Natural killer cell treated with Interleukin-12 subunit alpha and Interleukin-12 subunit beta and Interleukin-15 and Interleukin-18, amount 100 ng/mL, for 72 hours (primary cell): Measurements from ENCODE around the gene INSIG1. TPM values are rescaled to one million over a fixed set of nuclear protein-coding genes. Genes with fewer than 3 reads are reported as not detected.
A peak's percentile ranks its signal among the peaks of the same experiment; 100 is the strongest.

Source experiments
- ATAC-seq, 2 donors: fragments of 150-1000 bp; cut with Tn5 transposase in 1 of 2; sonication (Bioruptor Pico), chemical (Tn5 transposase) in 1 of 2; 2 replicates each; pipeline ENCODE4 v1.10.0; 2021
- DNase-seq: peaks from one replicate; pipeline ENCODE4 v3.0.0; 2022; ENCODE audit warnings: low spot score
- H3K27ac Mint-ChIP-seq, 2 donors: 1 replicate in 1 of 2; 2 replicates in 1 of 2; pipeline ENCODE4 v1.8.0; 2022; ENCODE audit warnings: mixed read lengths in 2 of 2, mild to moderate bottlenecking in 1 of 2, moderate library complexity in 1 of 2
- H3K27me3 Mint-ChIP-seq, 2 donors: 1 replicate in 1 of 2; 2 replicates in 1 of 2; pipeline ENCODE4 v1.8.0; 2022; ENCODE audit warnings: mixed read lengths in 2 of 2
- H3K36me3 Mint-ChIP-seq: one replicate; pipeline ENCODE4 v1.8.0; 2022; ENCODE audit warnings: mixed read lengths
- H3K4me1 Mint-ChIP-seq, 2 donors: 1 replicate in 1 of 2; 2 replicates in 1 of 2; pipeline ENCODE4 v1.8.0; 2022; ENCODE audit warnings: low read depth in 2 of 2, mixed read lengths in 2 of 2, mild to moderate bottlenecking in 1 of 2
- H3K4me3 Mint-ChIP-seq: one replicate; pipeline ENCODE4 v1.8.0; 2022; ENCODE audit warnings: mixed read lengths
- H3K9me3 Mint-ChIP-seq: 2 replicates; pipeline ENCODE4 v1.8.0; 2022; ENCODE audit warnings: mixed read lengths
- total RNA-seq, 2 donors: library from RNA; stranded (reverse); gene quantifications; one replicate each; pipeline ENCODE4 v1.2.3, GENCODE V29; 2022

Gene INSIG1
- total RNA-seq, 2 donors from 2014 or later = 88.1 to 120 TPM

DNA sequence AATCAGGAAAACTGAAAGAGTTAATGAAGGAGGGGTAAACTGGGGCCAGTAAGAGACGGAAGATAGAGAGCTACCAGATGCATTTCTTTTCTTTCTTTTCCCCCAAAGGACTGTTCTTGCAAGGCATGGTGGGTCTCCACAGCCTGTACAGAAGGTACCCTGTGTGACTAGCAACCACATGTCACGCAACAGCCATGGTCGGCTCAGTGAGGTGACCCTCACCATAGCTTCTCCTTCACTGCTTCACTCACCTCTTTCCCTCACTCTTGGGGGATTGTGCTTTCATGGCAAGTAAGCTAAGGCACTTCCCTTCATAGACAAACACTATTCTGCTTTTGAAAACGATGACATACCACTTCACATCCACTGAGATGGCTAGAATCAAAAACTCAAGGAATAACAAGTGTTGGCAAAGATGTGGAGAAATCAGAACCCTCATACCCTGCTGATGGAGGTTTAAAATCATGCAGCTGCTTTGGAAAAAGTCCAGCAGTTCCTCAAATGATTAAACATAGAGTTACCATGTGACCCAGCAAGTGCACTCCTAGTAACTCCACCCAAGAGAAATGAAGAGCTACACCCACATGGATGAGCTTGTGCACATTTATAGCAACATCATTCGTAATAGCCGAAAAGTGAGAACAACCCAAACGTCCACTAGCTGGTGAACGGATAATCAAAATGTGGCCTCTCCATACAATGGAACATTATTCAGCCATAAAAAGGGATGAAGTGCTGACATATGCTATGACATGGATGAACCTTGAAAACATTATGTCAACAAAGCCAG is 3.8 kb upstream of the INSIG1 start:
- peaks cover 35 to 41% of the 10 kb centered on the region in 2 donors for H3K4me1 Mint-ChIP-seq
- no peaks in the 10 kb centered on the region for H3K9me3 Mint-ChIP-seq
- no peak for DNase-seq
- peaks cover 0 to 13% of the 10 kb centered on the region in 2 donors for H3K27me3 Mint-ChIP-seq
- ATAC-seq = no peak
- no peak overlapping the region for H3K4me3 Mint-ChIP-seq
- H3K27ac Mint-ChIP-seq = no peak overlapping the region
- H3K36me3 Mint-ChIP-seq = no peaks in the 10 kb centered on the region

DNA sequence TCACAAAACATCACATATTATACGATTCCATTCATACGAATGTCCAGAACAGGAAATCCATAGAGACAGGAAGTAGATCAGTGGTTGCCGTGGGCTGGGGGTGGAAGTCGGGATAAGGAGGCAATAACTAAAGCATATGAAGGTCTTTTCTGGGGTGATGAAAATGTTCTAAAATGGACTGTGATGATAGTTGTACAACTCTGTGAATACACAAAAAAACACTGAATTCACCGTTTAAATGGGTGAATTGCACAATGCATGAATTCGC is 3.2 kb upstream of the INSIG1 start:
- H3K4me3 Mint-ChIP-seq = no peak overlapping the region
- peaks cover 2% of the 10 kb centered on the region for H3K36me3 Mint-ChIP-seq
- peaks cover 39 to 44% of the 10 kb centered on the region in 2 donors for H3K4me1 Mint-ChIP-seq
- H3K27ac Mint-ChIP-seq = no peak overlapping the region
- peaks cover 0 to 13% of the 10 kb centered on the region in 2 donors for H3K27me3 Mint-ChIP-seq
- ATAC-seq (no peak), DNase-seq (no peak)
- no peaks in the 10 kb centered on the region for H3K9me3 Mint-ChIP-seq

DNA sequence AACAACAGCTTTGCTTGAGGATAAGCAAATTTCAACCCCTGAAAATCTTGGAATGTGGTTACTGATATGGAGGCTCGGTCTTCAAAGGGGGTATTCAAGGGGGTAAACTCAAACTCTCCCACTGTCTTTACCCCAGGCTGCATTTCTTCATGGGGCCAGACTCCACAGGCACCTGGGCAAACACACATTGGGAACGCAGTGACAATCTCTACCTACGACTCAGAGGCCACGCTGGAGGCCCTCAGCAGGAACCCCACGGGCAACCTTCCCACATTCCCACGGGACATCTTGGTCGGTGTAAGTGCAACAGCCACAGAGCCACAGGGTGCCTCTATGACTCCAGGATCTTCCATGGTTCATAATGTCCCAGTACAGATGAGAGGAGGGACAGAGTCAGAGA is 2.2 kb upstream of the INSIG1 start:
- peaks cover 46 to 52% of the 10 kb centered on the region in 2 donors for H3K4me1 Mint-ChIP-seq
- ATAC-seq (no peak), DNase-seq (no peak)
- H3K9me3 Mint-ChIP-seq = no peaks in the 10 kb centered on the region
- H3K36me3 Mint-ChIP-seq = peaks cover 10% of the 10 kb centered on the region
- H3K4me3 Mint-ChIP-seq = peak overlapping the region; percentile 24
- peak overlapping the region; percentile 43 to 81 for H3K27ac Mint-ChIP-seq
- peaks cover 0 to 13% of the 10 kb centered on the region in 2 donors for H3K27me3 Mint-ChIP-seq

DNA sequence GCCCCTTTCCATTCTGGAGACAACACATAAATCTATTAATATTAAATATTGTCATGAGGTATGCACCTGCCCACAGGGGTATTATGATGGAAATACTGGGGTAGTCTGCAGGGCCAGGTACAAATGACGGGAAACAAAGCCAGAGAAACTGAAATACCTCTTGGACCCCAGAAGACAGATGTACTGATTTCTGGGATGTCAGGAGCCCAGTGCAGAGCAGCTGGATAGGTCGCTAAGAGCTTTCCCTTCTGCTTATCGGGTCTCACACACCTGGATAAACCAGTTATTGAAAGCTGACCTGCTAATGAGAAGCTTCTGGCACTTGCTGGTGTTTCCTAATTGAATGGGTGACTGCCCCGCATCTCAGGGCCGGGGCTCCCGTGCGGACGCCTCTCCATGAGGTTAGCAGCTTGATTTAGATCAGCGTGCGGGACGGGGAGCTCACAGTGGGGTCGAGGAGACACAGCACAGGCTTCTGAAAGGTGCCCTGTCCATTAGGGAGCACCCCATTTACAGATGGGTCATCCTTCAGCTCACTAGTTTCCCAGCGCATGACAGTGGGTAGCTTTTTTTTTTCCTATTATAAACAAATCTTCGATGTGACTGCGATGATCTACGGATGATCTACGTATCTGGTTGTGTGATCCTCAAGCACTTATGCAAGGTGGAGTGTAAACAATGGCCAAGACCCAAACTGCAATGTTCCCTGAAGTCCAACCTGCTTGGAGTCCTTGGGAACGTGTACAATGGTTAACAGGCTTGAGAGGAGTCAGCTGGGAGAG is 1.5 kb upstream of the INSIG1 start:
- H3K27me3 Mint-ChIP-seq = peaks cover 0 to 8% of the 10 kb centered on the region in 2 donors
- H3K9me3 Mint-ChIP-seq = no peaks in the 10 kb centered on the region
- peaks cover 46 to 51% of the 10 kb centered on the region in 2 donors for H3K4me1 Mint-ChIP-seq

DNA sequence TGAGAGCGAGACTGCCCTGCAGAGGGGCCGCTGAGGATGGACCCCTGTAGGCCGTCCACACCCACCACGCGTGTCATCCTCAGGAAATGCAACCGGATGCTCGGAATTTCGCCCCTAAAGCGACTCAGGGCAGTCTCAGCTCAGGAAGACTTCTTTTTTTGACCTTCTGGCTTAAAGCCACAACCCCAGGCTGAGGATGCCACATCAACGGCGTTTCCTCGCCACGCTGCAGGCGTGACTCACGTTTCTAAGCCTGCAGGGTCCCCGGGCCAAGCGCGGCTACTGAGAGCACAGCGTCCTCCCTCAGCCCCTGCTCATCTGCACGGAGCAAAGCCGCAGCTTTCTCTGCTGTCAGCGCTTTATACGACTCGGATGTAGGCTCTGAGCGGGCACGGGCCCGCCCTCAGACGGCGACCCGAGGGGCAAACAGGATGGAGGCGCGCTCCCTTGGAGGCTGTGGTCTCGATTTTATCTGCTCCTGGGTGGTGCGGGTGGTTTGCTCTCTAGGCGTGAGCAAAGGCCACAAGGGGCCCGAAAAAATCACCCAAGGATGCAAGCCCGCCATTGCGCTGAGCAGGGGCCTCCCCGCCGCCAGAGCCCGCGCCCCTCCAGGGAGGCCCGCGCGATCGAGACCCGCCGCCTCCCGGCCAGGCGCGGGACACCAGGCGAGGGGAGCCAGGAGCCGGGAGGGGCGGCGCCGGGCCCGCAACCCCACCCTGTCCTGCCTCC is 726 bp upstream of the INSIG1 start:
- ATAC-seq (peak; percentile 29 to 62), DNase-seq (peak; percentile 83)
- H3K4me1 Mint-ChIP-seq = peaks cover 45 to 47% of the 10 kb centered on the region in 2 donors
- peak overlapping the region; percentile 84 for H3K4me3 Mint-ChIP-seq
- H3K36me3 Mint-ChIP-seq = peaks cover 14% of the 10 kb centered on the region
- peaks cover 0 to 7% of the 10 kb centered on the region in 2 donors for H3K27me3 Mint-ChIP-seq
- H3K9me3 Mint-ChIP-seq = no peaks in the 10 kb centered on the region
- H3K27ac Mint-ChIP-seq = peak overlapping the region; percentile 81 to 91

More for the DNA sequence above, 1.5 kb upstream of the INSIG1 start:
- H3K36me3 Mint-ChIP-seq = peaks cover 14% of the 10 kb centered on the region
- DNase-seq (no peak), ATAC-seq (no peak)
- peak overlapping the region; percentile 81 to 91 for H3K27ac Mint-ChIP-seq
- H3K4me3 Mint-ChIP-seq = peak overlapping the region; percentile 84

DNA sequence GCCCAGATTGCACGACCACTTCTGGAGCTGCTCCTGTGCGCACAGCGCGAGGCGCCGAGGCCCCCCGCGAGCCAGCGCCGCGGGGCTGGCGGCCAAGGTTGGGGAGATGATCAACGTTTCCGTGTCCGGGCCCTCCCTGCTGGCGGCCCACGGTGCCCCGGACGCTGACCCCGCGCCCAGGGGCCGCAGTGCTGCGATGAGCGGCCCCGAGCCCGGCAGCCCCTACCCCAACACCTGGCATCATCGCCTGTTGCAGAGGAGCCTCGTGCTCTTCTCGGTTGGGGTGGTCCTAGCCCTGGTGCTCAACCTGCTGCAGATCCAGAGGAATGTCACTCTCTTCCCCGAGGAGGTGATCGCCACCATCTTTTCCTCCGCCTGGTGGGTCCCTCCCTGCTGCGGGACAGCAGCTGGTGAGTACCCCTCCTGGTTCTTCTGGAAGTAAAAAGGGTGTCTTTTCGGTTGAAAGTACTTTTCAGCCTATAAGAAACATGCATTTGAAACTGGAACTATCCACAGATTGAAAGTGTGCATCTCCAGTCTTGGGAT is 683 bp downstream of the INSIG1 start:
- no peak for DNase-seq
- H3K27ac Mint-ChIP-seq = peak overlapping the region; percentile 80 to 95
- H3K4me3 Mint-ChIP-seq = peak overlapping the region; percentile 90
- H3K9me3 Mint-ChIP-seq = no peaks in the 10 kb centered on the region
- peak in 1 of 2 donors; percentile 0 for ATAC-seq
- H3K4me1 Mint-ChIP-seq = peaks cover 41 to 45% of the 10 kb centered on the region in 2 donors
- no peaks in the 10 kb centered on the region for H3K27me3 Mint-ChIP-seq
- H3K36me3 Mint-ChIP-seq = peaks cover 14% of the 10 kb centered on the region

DNA sequence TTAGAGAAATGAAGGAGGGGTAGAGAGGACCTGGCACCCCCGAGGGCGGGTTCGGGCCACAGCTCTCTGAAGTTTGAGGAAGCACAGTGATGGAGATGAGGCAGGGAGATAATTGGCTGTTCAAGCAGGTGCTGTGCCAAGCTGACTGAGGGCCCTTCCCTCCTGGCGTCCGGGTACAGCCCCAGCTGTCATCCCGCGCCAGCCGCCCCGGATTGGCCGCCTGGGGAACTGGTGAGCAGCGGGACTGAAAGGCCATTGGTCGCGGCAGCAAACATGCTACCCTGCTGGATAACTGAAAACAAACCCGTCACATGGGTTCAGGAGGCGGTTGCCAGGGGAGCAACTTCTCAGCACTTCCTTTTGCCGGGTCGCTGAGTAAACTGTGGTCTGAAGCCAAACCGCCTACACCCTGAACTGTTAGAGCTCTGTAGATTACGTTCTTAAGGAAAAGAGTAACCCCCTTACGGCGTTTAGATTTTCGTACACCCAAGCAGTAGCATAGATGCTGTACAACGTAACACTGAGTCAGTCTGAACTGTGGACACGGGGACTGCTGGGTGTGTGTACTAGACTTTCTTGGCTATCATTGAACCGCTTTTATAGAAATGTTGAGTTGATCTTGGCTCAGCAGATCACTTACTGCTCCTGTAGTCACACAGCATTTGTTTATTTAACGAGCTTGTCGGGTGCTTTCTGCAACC is 1.3 kb downstream of the INSIG1 start:
- Mint-ChIP-seq H3K9me3 (no peaks in the 10 kb centered on the region), H3K4me3 (peak overlapping the region; percentile 90), H3K36me3 (peaks cover 14% of the 10 kb centered on the region), H3K27ac (peak overlapping the region; percentile 80 to 95), H3K4me1 (peaks cover 41 to 43% of the 10 kb centered on the region in 2 donors), H3K27me3 (no peaks in the 10 kb centered on the region)
- peak; percentile 79 to 88 for ATAC-seq
- peak; percentile 97 for DNase-seq

DNA sequence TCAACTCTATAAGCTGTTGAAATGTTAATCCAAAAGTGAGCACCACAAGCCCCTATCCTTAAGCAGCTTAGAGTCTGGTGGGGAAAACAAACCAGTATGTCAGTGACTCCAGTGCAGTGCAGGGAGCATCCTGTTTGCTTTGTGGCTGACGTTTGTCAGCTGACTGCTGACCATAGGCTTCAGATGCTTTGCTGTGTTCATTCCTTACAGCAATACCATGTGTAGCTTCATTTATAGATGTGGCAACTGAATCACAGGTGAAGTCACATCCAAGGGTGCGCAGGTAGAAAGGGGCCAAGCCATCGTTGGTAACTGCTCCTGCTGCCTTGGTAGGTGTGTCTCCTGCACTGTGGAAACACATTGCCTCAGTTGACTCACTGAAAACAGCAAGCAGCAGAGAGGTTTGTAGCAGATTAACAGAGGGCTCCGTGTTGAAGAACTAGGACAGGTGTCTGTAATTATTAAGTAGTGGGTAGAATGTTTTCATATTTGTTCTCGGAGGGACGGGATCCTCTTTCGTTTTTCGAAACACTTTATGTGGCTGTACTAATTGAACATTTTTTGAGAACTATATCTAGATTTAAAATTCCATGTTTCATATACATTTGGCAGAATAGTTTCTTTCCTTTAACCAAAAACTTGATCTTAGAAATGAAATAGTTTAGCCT is 2.0 kb downstream of the INSIG1 start:
- DNase-seq (no peak), ATAC-seq (no peak)
- Mint-ChIP-seq H3K27ac (peak overlapping the region; percentile 80 to 95), H3K4me3 (peak overlapping the region; percentile 90), H3K9me3 (no peaks in the 10 kb centered on the region), H3K27me3 (no peaks in the 10 kb centered on the region), H3K36me3 (peaks cover 14% of the 10 kb centered on the region), H3K4me1 (peaks cover 38 to 41% of the 10 kb centered on the region in 2 donors)

DNA sequence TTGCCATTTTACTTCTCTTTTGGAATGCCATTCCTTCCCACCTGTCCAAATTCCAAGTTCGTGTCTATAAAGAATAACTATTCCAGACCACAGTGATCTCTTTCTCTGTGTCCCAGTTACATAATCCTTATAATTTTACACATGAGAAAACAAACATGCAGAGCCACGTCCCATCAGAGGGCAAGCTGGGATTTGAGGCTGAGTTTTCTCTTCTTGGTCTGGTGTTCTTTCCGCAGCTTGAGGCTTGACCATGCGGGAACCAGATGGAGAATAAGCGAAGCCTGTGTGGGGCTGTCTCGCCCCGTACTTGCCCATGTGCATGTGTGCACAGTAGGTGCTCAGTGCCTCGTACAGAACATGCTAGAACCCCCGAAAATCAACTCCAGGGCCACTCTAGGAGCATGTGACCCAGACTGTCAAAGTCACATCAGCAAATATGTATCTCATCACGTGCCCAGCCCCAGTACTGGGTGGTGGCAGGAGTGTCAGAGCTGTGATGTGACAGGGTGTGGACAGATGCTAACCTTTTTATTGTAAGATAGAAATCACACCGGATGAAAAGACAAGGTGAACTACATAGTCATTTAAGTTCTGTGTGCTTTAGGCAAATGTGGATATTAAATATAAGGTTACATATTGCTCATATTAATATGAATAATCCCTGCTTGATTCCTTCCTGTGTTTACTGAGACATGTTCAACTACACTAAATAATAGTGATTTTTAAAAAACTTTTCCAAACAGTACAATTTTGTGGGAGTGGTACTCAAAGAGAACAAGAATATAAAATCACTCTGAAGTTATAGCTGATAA is 3.2 kb downstream of the INSIG1 start:
- peaks cover 39 to 48% of the 10 kb centered on the region in 2 donors for H3K4me1 Mint-ChIP-seq
- no peaks in the 10 kb centered on the region for H3K27me3 Mint-ChIP-seq
- DNase-seq (no peak), ATAC-seq (no peak)
- H3K36me3 Mint-ChIP-seq = peaks cover 22% of the 10 kb centered on the region
- peak overlapping the region; percentile 90 for H3K4me3 Mint-ChIP-seq
- H3K27ac Mint-ChIP-seq = peak overlapping the region; percentile 80 to 95
- no peaks in the 10 kb centered on the region for H3K9me3 Mint-ChIP-seq

DNA sequence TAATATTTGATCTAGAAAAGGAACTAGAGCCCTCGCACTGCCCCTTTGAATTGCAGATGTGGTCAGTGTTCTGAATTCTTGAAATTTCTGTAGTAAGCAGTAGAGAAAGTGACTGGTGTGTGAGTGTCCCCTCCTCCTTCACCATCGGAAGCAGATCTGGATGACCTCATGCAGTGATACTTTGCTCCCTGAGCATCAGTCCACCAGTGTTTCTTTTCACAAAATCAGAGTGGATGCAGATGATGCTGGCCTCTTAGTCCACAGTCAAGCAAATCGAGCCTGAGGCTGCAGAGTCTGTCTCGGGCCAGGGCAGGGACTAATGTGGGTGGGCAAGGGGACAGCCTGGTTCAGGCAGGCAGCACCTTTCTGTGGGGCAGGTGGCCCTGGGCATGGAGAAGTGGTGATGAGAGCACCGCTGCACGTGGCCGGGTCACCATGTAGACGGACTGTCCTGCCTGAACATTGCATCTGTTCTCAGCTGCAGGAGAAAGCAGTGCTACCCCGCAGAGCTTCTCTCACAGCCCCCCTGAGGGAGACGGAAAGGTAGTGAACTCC is 5.4 kb downstream of the INSIG1 start:
- H3K4me3 Mint-ChIP-seq = no peak overlapping the region
- H3K9me3 Mint-ChIP-seq = no peaks in the 10 kb centered on the region
- ATAC-seq = no peak
- peaks cover 28% of the 10 kb centered on the region for H3K36me3 Mint-ChIP-seq
- no peak for DNase-seq
- H3K4me1 Mint-ChIP-seq = peaks cover 37 to 46% of the 10 kb centered on the region in 2 donors
- no peak overlapping the region for H3K27ac Mint-ChIP-seq
- H3K27me3 Mint-ChIP-seq = no peaks in the 10 kb centered on the region

DNA sequence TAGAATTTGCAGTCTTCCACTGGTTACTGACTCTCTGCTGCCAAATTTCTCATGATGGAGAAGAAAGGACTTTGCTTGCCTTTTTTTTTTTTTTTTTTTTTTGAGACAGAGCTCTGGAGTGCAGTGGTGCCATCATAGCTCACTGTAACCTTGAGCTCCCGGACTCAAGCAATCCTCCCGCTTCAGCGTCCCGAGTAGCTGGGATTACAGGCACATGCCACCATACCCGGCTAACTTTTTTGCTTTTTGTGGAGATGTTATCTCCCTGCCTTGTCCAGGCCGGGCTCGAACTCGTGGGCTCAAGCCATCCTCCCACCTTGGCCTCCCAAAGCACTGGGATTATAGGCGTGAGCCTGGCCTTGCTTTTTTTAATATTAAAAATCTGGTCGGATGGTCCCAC is 6.2 kb downstream of the INSIG1 start:
- Mint-ChIP-seq H3K9me3 (no peaks in the 10 kb centered on the region), H3K36me3 (peaks cover 31% of the 10 kb centered on the region), H3K4me3 (no peak overlapping the region), H3K27ac (peak overlapping the region in 1 of 2 donors; percentile 11), H3K4me1 (peaks cover 31 to 42% of the 10 kb centered on the region in 2 donors), H3K27me3 (no peaks in the 10 kb centered on the region)
- ATAC-seq = no peak
- no peak for DNase-seq
